ENCODE measurements around the gene ANK3.

The ANK3 gene

GRCh38 chr10:60376221-60377041 is 13.2 kb downstream of the ANK3 start:
- Histone ChIP-seq H3K27ac (ENCODE audit: low read length) (no peak overlapping the region), H2AFZ (ENCODE audit: low read length) (no peak overlapping the region), H3K9me3 (replicated peaks; ENCODE audit: insufficient read depth, low read length) (no peaks in the 10 kb centered on the region), H3K36me3 (replicated peaks; ENCODE audit: insufficient read depth, low read length) (no peaks in the 10 kb centered on the region), H3K79me2 (ENCODE audit: low read length) (no peaks in the 10 kb centered on the region), H3F3A (ENCODE audit: insufficient read depth, low read length) (no peaks in the 10 kb centered on the region), H3K9me2 (replicated peaks; ENCODE audit: insufficient read depth, low read length) (no peaks in the 10 kb centered on the region), H3K9ac (ENCODE audit: low read length) (no peak overlapping the region), H3K4me2 (ENCODE audit: low read depth, low read length) (no peak overlapping the region), H4K20me1 (ENCODE audit: insufficient read depth, low read length) (no peaks in the 10 kb centered on the region), H3K27me3 (replicated peaks; ENCODE audit: insufficient read depth, low read length) (no peaks in the 10 kb centered on the region), H3K4me1 (ENCODE audit: low read length) (no peaks in the 10 kb centered on the region), H3K4me3 (ENCODE audit: low read length) (no peak overlapping the region)
- TF ChIP-seq, protein P1, sequence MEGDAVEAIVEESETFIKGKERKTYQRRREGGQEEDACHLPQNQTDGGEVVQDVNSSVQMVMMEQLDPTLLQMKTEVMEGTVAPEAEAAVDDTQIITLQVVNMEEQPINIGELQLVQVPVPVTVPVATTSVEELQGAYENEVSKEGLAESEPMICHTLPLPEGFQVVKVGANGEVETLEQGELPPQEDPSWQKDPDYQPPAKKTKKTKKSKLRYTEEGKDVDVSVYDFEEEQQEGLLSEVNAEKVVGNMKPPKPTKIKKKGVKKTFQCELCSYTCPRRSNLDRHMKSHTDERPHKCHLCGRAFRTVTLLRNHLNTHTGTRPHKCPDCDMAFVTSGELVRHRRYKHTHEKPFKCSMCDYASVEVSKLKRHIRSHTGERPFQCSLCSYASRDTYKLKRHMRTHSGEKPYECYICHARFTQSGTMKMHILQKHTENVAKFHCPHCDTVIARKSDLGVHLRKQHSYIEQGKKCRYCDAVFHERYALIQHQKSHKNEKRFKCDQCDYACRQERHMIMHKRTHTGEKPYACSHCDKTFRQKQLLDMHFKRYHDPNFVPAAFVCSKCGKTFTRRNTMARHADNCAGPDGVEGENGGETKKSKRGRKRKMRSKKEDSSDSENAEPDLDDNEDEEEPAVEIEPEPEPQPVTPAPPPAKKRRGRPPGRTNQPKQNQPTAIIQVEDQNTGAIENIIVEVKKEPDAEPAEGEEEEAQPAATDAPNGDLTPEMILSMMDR (IDR thresholded peaks at IDR 0.05; ENCODE audit: low read length) = no peak
- TF ChIP-seq EZH2 (optimal IDR thresholded peaks at IDR 0.05; ENCODE audit: low read depth, low read length) (no peak), EZH2phosphoT487 (IDR thresholded peaks at IDR 0.05; ENCODE audit: low read length) (no peak)
- DNase-seq = no peak

DNA sequence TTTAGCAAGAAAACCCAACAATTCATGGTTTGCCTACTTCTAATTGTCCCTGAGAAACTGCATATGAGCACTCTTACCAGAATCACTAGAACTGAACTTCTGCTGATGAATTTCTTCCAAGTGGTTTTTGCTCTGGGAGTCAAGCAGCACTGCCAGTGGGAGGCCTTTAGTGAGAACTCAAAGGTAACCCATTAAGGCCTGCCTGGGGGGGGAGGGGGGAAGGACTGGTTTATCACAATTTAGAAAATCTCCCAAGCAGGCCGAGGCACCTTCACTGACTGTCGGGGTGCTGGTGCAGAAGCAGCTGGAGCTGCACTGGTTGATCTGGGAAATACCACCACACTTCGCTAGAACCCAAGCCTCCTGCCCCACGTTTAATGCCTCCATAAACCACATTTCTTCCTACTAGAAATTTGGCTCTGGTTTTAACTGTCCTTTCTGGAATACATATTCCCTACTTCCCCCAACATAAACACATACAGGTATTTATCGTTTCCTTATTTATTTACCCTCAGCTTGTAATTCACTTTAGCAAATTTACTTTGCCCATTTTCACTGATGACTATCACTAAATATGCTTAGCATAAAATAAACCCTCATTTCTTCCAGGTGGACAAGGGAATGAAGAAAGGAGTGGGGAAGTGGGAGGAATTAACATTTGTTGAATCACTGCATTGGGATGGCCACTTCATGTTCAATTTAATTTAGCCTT is 14.2 kb downstream of the ANK3 start:
- no peaks in the 10 kb centered on the region for H3K4me1 ChIP-seq (ENCODE audit: low read length)
- DNase-seq = no peak

DNA sequence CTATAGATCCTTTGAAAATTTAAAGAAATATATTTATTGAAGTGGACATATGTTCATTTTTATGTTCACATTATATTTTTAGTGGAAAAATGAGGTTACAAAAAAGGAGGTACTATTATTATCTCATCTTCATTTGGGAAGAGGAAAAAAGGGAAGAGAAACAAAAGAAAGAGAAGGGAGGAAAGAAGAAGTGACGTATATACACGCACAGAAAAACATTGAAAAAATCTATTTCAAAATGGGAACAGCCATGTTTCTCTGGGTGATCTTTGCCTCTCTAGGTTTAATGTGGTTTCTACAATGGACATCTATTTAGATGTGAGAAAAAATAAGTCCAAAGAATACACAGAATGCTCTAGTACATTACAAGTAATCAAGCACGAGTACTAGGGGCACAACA is 14.8 kb downstream of the ANK3 start:
- no peaks in the 10 kb centered on the region for H4K20me1 ChIP-seq (ENCODE audit: insufficient read depth, low read length)

More for the DNA sequence above, 14.2 kb downstream of the ANK3 start:
- no peak overlapping the region for H3K4me3 ChIP-seq (ENCODE audit: low read length)
- no peaks in the 10 kb centered on the region for H3K36me3 ChIP-seq (replicated peaks; ENCODE audit: insufficient read depth, low read length)
- no peak overlapping the region for H3K27ac ChIP-seq (ENCODE audit: low read length)
- no peaks in the 10 kb centered on the region for H3K9me3 ChIP-seq (replicated peaks; ENCODE audit: insufficient read depth, low read length)
- H3K9me2 ChIP-seq (replicated peaks; ENCODE audit: insufficient read depth, low read length) = no peaks in the 10 kb centered on the region
- H3F3A ChIP-seq (ENCODE audit: insufficient read depth, low read length) = no peaks in the 10 kb centered on the region
- H3K9ac ChIP-seq (ENCODE audit: low read length) = no peak overlapping the region
- no peak overlapping the region for H2AFZ ChIP-seq (ENCODE audit: low read length)
- no peaks in the 10 kb centered on the region for H3K27me3 ChIP-seq (replicated peaks; ENCODE audit: insufficient read depth, low read length)
- no peaks in the 10 kb centered on the region for H4K20me1 ChIP-seq (ENCODE audit: insufficient read depth, low read length)
- H3K79me2 ChIP-seq (ENCODE audit: low read length) = no peaks in the 10 kb centered on the region
- no peak overlapping the region for H3K4me2 ChIP-seq (ENCODE audit: low read depth, low read length)
- TF ChIP-seq EZH2phosphoT487 (IDR thresholded peaks at IDR 0.05; ENCODE audit: low read length) (no peak), EZH2 (optimal IDR thresholded peaks at IDR 0.05; ENCODE audit: low read depth, low read length) (no peak)
- TF ChIP-seq, protein P1 (IDR thresholded peaks at IDR 0.05; ENCODE audit: low read length) = no peak

More for the DNA sequence above, 14.8 kb downstream of the ANK3 start:
- H3K27me3 ChIP-seq (replicated peaks; ENCODE audit: insufficient read depth, low read length) = no peaks in the 10 kb centered on the region
- TF ChIP-seq EZH2phosphoT487 (IDR thresholded peaks at IDR 0.05; ENCODE audit: low read length) (no peak), EZH2 (optimal IDR thresholded peaks at IDR 0.05; ENCODE audit: low read depth, low read length) (no peak)
- TF ChIP-seq, protein P1 (IDR thresholded peaks at IDR 0.05; ENCODE audit: low read length) = no peak
- no peaks in the 10 kb centered on the region for H3K36me3 ChIP-seq (replicated peaks; ENCODE audit: insufficient read depth, low read length)
- no peak overlapping the region for H3K4me3 ChIP-seq (ENCODE audit: low read length)
- H3K4me2 ChIP-seq (ENCODE audit: low read depth, low read length) = no peak overlapping the region
- no peaks in the 10 kb centered on the region for H3F3A ChIP-seq (ENCODE audit: insufficient read depth, low read length)
- no peak for DNase-seq
- H3K79me2 ChIP-seq (ENCODE audit: low read length) = no peaks in the 10 kb centered on the region
- no peak overlapping the region for H3K27ac ChIP-seq (ENCODE audit: low read length)
- no peaks in the 10 kb centered on the region for H3K9me3 ChIP-seq (replicated peaks; ENCODE audit: insufficient read depth, low read length)
- no peaks in the 10 kb centered on the region for H3K4me1 ChIP-seq (ENCODE audit: low read length)
- no peak overlapping the region for H2AFZ ChIP-seq (ENCODE audit: low read length)
- H3K9ac ChIP-seq (ENCODE audit: low read length) = no peak overlapping the region
- H3K9me2 ChIP-seq (replicated peaks; ENCODE audit: insufficient read depth, low read length) = no peaks in the 10 kb centered on the region

Measured in MM.1S (cell line).